Skin of body (tissue), 2 donors: ENCODE data around the gene CHAF1A. TPM values are rescaled to one million over a fixed set of nuclear protein-coding genes. Genes with fewer than 3 reads are reported as not detected.

Experiments
- DNase-seq: peaks from one replicate; lab custom pipeline; 2025; lab: John Stamatoyannopoulos, UW
- total RNA-seq: library from RNA; depleted of rRNA; stranded (reverse); fragments of >200 nt; gene quantifications from one replicate; pipeline ENCODE4 v1.2.3, GENCODE V29; 2014

The CHAF1A gene
- total RNA-seq, 1 donor from 2014 or later: 9.5 TPM

GRCh38 chr19:4365791-4366665 is 36.4 kb upstream of the CHAF1A start:
- no peak for DNase-seq

DNA sequence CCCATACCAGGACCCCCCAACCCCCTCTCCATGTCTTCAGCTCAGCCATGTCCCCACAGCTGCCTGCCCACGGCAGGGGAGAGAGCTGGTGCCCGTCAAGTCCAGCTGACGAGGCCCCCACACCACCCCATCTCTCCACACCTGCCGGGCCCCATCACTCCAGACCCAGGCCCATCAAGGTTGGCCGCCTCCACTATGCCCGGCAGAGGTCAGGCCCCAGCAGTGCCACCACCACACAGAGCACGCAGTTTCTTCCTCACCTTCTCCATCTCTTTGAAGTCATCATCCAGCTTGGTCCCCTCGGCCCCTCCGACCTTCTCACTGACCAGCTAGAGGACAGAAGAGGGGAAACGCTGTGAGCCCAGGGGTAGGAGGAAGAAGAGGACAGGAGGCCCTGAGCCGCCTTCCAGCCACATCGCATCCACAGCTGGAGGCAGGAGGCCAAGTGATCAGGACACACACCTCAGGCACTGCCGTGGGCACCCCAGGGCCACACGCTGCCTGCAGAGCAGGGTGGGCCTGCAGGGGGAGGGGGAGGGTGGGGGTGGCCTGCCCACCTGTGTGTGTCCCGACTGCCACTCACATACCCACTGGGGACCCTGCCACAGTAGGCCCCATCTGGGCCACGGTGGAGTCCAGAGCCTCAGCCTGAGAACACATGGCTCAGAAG is 35.6 kb upstream of the CHAF1A start:
- no peak for DNase-seq

DNA sequence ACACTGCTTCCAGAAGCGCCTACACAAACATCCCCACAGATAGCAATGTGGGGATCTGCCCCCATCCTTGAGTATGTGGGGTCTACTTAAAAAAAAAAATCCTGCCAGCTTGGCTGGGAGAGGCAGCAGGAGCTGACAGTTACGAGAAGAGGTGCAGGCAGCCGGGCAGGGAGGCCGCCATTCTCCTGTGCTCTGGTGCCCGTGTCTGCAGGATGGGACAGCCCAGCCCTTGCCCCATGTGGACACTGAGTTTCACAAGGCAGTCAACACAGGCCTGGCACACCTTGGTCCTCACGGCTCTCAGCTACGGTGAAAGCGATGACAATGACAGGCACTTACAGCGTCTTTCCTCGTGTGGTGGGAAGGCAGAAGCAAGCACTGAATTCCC is 35.1 kb upstream of the CHAF1A start:
- DNase-seq: no peak

DNA sequence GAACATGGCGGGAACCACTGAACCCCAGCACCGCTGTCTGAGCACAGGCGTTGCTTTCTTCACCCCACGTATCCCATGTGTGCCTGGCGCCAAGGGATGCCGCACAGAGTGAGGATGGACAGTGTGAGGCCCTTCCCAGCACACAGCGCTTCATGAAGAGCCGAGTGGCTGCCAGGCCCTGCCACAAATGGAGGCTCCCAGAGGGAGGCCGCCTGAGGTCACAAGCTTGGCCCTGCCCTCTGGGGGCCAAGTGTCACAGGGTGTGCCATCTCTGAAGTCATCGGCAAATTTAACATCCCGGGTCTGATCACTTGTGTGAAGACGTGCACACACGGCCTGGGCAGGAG is 34.7 kb upstream of the CHAF1A start:
- DNase-seq: no peak

DNA sequence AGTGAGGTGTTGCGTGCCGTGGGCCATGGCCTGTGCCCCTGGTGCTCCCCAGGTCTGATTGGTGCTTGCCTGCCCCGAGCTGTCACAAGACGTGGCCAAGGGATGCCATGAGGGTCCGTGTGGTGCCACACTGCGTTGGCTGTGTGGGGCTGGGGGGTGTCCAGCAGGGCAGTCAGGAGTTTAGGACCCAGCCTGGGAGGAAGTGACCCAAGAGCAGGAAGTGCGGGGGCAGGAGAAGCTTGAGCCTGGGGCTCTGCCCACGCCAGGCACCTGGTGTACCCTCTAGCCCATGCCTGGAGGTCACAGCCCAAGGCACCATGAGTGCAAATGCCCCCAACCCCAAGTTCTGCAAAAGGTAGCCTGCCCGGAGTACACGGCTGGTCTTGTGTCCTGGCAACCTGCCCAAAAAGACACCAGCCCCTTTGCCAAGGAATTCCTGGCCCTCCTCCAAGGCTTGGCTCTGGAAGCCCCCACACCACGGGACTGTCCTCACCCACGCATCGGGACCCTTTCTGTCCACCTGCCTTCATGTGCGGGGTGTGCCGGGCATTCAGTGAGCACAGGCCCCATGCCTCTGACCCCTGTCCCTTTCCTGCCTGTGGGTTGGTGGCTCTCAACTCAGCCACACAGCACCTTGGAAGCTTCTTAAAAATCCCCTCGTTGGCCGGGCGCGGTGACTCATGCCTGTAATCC is 34.2 kb upstream of the CHAF1A start:
- no peak for DNase-seq

DNA sequence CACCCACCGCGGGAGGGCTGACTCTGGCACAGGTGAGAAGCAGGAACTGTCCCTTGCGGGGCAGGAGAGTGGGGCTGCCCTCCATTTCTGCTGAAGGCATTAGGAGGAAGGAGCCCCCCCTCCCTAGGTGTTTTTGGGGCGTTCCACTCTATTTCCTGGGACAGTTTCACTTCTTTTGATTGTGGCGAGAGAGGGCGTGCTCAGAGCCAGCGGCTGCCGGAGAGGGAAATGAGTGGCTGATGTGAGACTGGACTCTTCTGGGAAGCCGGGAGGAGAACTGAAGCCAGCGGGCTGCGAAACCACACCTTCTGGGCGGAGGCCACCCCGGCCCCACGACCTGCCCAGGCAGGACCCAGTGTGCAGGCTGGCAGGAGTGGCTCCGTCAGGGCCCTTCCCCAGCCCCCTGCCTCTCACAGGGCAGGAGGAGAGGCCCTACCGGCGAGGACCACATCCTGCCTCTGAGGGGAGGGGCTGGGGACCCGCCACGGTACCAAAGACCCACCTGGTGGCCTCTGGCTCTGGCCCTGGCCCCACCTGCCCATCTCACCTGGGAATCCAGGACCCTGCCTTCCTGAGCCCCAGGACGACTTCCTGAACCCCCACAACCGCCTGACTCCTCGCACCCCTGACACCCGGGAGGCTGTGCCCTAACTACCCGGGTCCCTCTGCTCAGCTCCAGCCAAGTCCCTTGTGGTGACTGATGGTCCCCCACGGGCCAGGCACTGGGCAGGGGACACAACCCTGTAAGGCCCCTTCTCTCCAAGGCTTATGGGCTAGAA is 33.1 kb upstream of the CHAF1A start:
- no peak for DNase-seq

DNA sequence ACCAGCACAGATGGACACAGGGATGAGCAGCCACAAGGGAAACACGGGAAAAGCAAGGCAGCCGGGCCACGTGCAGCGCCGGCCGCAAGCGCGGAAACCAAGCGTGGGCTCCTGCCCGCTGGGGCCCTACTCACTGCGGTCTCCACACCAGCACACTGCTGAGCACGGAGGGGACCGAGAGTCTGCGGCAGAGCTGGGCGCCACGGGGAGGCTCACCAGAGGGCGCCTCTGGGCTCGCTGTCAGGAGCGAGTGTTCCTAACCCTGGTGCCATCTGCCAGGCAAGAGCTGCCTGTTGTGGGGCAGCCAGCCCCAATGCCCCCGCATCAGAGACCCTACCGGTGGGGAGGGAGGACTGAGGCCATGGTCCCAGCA is 32.6 kb upstream of the CHAF1A start:
- no peak for DNase-seq

DNA sequence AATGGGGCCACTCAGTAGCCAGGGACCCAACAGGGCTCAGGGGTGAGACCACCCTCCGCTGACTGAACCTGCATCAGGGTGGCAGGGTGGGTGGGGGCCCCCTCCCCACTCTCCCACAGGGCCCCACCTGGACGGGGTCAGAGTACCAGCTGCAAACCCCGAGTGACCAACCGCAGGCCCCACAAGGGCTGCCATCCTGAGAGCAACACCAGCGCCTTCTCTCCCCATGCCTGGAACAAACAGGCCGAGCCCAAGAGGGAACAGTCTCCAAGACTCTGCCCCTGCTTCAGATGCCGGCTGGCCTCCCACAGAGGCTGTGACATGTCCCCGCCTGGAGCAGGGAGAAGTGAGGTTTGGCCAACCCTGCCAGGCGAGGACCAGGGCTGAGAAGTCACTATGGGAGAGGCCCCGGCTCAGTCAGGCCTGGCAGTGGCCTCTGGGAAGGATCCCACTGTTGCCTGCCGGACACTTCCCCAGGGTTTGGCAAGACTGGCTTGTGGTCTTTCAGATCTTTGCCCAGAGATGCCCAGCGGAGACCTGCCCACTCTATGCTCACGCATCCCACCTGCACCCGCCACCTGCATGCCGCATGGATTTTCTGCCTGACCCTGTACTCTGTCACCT is 31.9 kb upstream of the CHAF1A start:
- DNase-seq: no peak

DNA sequence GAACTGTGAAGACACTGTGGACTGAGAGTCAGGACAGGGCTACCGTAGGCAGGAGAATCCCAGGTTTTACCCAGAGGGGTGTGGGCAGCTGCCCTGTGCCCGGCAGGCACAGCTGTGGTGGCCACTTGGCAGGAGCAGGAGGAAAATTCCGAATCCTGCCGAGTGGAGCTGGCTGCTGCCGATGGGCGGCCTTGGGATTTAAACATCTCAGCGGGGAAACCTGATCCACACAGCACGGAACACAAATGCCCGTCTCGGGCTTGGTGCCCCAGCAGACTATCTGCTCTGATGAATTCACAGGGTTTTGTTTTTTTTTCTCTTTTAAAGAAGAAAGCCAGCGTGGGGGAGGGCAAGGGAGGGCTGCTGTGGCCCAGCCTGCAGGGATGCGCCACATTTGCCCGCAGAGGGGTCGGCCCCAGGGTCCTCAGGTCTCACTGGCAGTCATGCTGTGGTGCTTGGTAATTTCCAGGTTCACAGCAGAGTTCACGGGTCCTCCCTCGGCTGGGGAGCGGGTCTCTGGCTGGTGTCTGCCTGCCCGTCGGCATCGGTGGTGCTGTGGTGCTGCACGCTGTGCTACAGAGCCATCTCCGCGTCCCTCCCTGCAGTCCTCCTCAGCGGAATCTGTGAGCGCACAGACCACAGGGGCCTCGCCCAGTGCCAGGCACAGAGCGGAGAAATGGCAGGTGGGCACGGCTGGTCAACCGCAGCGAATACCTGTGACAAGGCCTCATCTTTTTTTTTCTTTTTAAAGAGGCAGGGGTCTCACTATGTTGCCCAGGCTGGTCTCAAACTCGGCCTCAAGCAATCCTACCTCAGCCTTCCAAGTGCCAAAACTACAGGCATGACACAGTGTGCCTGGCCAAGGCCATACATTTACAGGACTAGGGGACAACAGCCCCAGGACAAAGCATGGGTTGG is 30.9 kb upstream of the CHAF1A start:
- no peak for DNase-seq

GRCh38 chr19:4372165-4373012 is 30.1 kb upstream of the CHAF1A start:
- DNase-seq: no peak

GRCh38 chr19:4373013-4373367 is 29.4 kb upstream of the CHAF1A start:
- no peak for DNase-seq

GRCh38 chr19:4373601-4374497 is 28.6 kb upstream of the CHAF1A start:
- peak; percentile 65 for DNase-seq

- no peak for DNase-seq
These were observed 27.8 kb upstream of the CHAF1A start for GRCh38 chr19:4374498-4375163.

DNA sequence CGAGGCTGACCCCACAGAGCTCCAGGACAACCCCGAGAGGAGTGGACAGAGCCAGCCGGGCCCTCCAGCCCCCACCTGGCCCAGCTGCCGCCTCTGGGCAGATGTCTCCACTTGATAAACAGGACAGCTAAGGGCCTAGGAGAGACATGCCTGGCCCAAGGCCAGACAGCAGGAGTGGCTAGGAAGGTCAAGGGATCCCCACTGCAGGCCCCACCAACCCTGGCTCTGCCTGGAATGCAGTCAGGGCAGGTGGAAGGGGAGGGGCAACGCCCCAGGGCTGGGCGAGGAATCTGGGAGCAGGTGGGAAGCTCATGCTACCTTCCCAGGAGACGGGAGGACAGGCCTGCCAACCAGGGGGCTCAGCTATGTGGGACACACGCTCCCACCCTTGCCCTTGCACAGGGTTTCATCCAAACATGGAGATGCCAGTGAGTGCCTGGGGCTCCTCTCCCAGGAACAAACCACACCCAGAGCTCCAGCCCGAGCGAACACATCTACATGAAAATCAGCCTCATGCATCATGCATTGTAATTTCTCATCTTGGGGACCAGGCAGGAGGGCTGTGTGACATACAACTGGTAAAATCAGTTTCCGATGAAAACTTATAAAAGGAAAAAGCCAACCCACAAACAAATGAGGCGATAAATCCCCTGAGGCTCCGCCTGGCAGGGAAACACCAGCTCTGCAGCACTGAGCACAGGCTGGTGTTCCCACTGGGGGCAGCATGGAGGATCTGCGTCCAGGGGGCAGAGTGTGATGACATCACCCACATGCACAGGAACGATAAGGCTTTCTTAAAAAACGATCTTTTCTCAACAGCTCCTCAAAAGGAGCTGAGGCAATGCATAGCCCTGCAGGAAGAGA is 27.0 kb upstream of the CHAF1A start:
- DNase-seq: peak; percentile 55

DNA sequence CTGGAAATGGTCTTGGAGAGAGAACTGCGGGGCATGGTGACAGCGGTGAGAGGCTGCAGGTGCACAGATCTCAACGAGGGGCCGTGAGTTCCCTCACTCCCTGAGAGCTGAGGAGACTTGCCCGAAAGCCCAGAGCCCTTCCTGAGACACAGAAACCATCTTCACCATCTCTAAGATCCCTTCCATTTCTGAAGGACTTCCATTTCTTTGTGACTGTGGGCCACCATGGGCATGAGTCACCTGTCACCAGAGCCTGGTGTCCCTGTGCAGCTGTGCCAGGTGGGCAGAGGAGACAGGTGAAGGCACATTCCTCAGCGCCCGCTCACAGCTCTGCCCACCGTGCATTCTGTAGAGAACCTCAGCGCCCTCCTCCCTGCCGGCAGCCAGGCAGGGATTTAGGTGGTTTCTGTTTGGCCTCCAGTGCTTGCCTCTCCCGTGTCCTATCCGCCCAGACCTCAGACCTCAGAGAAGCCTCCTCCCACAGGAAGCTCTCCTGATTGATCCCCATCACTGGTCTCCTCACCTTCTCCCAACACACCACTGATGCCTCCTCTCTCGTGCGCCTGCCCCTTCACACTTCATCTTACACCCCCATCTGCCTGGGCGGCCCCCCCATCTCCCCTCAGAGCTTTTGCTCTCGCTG is 26.3 kb upstream of the CHAF1A start:
- no peak for DNase-seq

DNA sequence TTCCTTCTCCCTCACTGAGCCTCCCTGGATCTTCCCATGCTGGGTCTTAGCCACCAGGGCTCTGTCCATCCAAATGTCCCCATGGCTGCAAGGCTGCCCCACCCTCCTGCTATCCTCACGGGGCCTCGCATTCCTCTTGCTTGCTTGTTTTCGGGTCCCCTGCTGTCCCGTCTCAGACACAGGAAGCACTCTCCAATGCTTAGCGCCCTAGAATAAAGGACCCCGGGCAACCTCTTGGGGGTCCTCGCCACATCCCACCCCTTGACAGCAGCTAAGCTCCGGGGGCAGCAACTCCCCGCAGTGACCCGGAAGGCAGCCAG is 25.8 kb upstream of the CHAF1A start:
- DNase-seq: no peak
